HG02970 (cell line): ENCODE measurements around the gene POMC.
"Not testable (repeated sequence)": the region's sequence is repeated elsewhere in the genome, so short reads cannot be mapped to it uniquely, and the experiment has no call there.

Experiments used
- ATAC-seq: cut with Tn5 transposase; IDR thresholded peaks from one replicate; pipeline ENCODE4 v1.9.1; 2021; ENCODE audit warnings: mild to moderate bottlenecking, moderate library complexity, moderate number of reproducible peaks; ENCODE audit not compliant: unreplicated experiment, low FRiP score

POMC gene

DNA sequence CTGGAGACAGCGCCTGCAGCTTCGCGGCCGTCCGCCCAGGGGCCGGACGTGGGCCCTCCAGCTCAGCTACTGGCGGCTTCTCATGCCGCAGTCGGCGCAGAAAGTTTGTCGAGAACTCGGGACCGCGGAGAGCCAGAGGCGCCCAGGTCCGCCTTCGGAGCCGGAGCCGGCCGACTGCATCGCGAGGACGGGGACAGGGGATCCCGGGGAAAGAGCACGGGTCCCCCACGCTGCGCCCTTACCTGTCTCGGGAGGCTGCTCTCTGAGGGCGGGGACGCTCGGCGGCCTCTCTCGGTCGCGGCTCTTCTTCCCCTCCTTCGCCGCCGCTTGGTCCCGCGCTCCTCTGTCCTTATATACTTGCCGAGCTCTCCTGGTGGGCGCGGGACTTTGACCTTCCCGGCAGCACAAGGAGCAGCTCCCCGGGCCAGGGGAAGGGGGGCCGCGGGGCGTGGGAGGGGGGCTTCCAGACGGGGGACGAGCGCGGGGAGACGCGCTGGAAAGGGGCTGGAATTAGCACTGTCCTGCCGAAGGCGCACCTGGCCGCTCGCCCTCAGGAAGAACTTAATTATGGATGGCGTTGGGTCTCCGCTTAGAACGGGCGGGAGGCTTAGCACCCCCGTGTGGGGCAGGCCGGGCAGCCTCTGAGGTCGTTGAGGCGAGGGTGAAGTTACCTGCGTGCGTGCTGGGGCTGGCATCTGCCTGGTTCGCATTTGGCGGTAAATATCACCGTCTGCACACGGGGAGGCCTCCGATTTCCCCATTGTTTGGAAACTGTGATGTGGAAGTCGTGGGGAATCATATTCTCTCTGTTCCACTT lies at the start of gene POMC:
Gene POMC, minus strand, starts transcription at position 325 of the 817 bp plus-strand sequence. CDS start 3,808 bp downstream, outside the sequence.
- ATAC-seq, result no peak

GRCh38 chr2:25218100-25218499 lies 49.7 kb upstream of the POMC start:
- ATAC-seq, result no peak

DNA sequence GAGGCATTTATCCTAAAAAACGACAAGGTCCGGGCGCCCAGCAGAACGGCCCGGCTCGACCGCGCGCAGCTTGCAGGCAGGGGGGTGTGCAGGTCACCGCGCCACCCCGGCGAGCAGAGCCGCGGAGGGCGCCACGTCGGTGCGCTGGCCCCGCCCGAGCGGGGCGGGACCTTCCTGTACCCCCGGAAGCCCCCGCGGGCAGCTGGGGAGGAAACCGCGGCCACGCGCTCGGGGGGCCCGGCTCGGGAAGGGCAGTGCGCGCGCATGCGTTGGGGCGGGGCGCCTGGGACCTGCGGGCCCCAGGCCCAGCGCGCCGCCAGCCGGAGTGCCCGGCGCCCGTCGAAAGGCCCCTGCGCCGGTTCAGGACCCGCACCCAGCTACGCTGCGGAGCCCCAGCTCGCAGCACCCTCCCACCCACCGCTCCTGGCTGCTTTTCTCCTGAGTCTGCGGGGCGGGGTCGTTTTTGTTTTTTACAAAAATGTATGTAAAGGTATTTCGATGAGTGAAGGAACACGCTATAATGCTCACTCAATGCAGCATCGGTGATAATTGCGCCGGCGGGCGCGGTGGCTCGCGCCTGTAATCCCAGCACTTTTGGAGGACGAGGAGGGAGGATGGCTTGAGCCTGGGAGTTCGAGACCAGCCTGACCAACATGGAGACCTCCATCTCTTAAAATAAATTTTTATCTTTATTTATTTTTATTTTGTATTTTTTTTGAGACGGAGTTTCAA lies 47.7 kb upstream of the POMC start:
- peak; percentile 78 for ATAC-seq

GRCh38 chr2:25215232-25215631 lies 46.9 kb upstream of the POMC start:
- ATAC-seq, result no peak

GRCh38 chr2:25213229-25213628 lies 44.8 kb upstream of the POMC start:
- ATAC-seq, result no peak

- ATAC-seq, result not testable (repeated sequence)
These were observed 42.5 kb upstream of the POMC start for GRCh38 chr2:25210923-25211322.

DNA sequence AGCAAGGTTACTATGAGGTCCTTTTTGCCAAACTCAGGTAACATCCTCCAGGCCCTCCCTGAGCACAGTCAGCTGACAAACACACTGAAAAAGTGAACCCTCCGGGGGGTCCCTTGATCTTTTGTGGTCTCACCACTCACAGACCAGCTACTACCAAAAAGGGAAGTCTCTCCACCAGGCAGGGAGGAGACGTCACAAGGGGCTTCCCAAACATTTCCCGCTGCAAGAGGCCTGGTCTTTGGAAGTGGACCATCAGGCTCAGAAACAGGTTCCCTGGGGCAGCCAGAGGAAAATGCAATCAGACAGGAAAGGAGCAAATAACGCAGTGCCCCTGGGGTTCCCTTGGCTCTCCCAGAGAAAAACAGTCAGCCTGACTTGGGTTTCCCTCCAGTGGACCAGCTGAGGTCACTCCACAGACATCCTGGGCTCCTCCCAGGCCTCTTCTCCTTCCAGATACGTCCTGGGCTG lies 38.7 kb upstream of the POMC start:
- ATAC-seq, result no peak

GRCh38 chr2:25204190-25204838 lies 35.9 kb upstream of the POMC start:
- ATAC-seq, result no peak

DNA sequence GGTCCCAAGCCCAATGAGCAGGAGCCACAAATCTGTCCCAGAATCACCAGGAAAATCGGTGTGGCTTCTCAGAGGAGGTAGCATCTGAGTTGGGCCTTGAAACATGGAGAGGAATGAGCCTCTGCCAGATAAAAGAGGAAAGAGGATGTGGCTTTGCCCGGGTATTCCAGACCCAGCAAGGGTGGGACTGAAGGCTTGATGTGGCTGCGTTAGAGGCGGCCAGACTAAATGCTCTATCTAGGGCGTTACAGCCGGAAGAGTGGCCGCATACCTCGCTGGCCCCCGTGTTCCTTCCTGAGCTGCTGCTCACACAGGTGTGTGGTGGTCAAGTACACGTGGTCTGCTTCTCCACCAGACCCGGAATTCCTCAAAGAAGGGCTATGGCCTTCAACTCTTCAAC lies 33.9 kb upstream of the POMC start:
- ATAC-seq, result no peak

DNA sequence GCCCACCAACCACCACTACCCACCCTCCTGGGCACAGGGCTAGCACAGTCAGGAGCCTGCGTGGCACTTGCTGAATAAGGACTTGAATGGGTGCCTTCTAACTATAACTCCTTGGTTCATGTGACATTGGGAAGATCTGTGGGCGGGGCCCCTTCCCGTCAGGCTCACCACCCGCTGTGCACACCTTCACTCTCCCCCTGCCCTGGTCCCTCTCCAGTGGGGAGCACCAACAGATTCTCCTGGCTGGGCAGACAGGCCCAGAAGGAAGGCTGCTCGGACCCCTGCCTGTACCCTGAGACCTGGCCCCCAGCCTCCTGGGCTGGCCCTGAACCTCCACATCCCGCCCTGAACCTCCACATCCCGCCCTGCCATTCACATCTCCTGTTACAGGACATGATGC lies 33.4 kb upstream of the POMC start:
- no peak for ATAC-seq

GRCh38 chr2:25201265-25201664 lies 32.9 kb upstream of the POMC start:
- ATAC-seq, result no peak

DNA sequence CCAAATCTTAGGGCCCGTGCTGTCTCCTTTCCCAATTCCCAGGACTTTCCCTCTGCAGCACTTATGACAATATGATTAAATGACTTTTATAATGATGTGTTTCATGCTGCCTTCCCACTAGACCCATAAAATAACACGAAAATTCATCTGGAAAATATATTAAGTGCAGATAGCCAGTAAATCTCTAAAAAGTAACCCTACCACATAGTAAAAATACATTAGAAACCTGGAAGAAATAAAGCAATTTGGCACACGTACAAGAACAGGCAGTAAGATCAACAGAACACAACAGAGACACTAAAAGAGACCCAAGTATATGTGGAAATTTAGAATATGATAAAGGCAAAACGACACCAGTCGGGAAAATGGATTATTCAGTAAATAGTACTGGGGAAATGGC lies 30.2 kb upstream of the POMC start:
- ATAC-seq, result no peak

- ATAC-seq, result no peak
These were observed 29.8 kb upstream of the POMC start for GRCh38 chr2:25198209-25198525.

DNA sequence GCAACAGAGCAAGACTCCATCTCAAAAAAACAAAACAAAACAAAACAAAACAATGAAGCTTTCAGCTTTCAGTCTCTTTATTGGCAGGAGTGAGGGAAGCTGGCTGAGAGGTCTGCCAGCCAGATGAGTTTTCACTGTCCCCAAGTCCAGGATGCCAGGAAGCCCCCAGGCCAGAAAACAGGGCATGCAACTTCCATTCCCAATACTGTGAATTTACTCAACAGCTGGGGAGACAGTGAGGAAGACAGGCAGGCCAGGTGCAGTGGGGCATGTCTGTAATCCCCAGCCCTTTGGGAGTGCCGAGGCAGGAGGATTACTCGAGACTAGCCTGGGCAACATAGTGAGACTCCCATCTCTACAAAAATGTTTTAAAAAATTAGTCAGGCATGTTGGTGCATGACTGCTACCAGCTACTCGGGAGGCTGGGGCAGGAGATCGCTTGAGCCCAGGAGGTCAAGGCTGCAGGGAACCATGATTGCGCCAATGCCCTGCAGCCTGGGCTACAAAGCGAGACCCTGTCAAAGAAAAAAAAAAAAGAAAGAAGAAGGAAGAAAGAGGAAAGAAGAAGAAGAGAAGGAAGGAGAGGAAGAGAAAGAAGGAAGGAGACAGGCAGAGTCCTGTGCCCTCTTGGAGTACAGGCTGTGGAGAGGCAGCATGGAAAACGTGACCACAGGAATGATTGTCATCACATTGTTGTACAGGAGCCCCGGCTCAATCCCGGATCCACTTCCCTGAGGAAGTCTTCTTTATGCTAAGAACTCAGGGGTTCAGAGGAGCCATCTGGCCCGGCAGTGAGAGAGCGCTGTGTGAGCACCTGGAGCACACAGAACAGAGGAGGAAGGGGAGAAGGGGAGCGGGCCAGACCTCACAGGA lies 29.2 kb upstream of the POMC start:
- ATAC-seq, result no peak

- no peak for ATAC-seq
These were observed 26.3 kb upstream of the POMC start for GRCh38 chr2:25194576-25195122.

- no peak for ATAC-seq
These were observed 22.2 kb upstream of the POMC start for GRCh38 chr2:25190536-25190935.

DNA sequence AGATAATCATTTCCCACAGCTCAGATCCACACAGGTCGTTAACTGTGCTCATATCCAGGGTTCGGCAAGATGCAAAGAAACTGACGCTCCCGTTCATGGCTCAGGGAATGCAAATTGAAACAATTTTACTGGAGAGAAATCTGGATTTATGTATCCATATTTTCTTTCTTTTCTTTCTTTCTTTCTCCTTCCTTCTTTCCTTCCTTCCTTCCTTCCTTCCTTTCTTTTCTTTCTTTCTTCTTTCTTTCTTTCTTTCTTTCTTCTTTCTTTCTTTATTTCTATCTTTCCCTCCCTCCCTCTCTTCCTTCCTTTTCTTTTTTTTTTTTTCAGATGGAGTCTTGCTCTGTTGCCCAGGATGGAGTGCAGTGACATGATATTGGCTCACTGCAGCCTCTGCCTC lies 20.0 kb upstream of the POMC start:
- ATAC-seq, result no peak

DNA sequence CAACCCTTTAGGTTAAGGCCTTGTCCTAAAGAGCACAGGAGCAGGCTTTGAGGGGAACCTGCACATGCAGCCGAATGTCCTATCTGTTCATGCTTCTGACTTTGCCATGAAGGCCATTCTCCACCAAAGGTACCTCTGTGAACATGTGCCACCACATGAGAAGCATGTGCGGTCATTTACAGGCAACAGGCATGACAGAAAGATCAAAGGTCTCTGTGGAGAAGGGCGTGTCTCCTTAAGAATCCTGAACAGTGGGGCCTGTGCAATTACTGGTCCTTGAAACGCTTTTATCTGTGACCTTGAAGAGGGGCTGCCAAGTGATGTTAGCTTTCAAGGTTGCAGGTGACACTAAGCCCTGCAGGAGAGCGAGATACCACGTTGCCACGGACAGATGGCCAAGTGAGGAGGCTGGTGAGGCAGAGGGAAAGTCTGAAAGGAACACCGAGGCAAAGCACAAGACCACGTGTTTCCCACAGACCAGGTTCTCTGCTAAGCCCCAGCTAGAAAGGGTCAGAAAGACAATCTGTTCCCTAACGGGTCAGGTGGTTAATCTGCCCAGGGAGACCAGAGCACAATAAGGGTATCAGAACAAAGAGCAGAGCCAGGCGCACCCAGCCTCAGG lies 19.5 kb upstream of the POMC start:
- no peak for ATAC-seq

- ATAC-seq, result no peak
These were observed 15.9 kb upstream of the POMC start for GRCh38 chr2:25184254-25184653.

GRCh38 chr2:25178976-25179375 lies 10.6 kb upstream of the POMC start:
- ATAC-seq, result no peak
